ENCODE measurements around the gene RHBDD3. TPM values are rescaled to one million over a fixed set of nuclear protein-coding genes. Genes with fewer than 3 reads are reported as not detected.

The RHBDD3 gene
- total RNA-seq, 6 experiments from 2014 or later = 9.7 to 35.3 (median 14.7) TPM

GRCh38 chr22:29265305-29265704 lies 2.5 kb downstream of the RHBDD3 start:
- intact Hi-C loops (cut with DNase I) = no loop called here
- peaks cover 0 to 14% (median 5%) of the 10 kb centered on the region in 4 donors for H3K4me1 ChIP-seq
- H3K36me3 ChIP-seq = peaks cover 0 to 10% (median 7%) of the 10 kb centered on the region in 4 donors
- no peak overlapping the region for H3K4me3 ChIP-seq
- DNase-seq (no peak), ATAC-seq (no peak)
- 100% methylated on average over 2 of the region's 7 CpGs for WGBS (ENCODE audit: insufficient coverage, low coverage, low lambda C conversion rate, missing lambda C conversion rate)
- no peaks in the 10 kb centered on the region for H3K9me3 ChIP-seq
- TF ChIP-seq POLR2A (IDR thresholded peaks at IDR 0.05) (no peak), CTCF (IDR thresholded peaks at IDR 0.05) (no peak)
- H3K27me3 ChIP-seq = no peaks in the 10 kb centered on the region
- no peak overlapping the region for H3K27ac ChIP-seq

- Histone ChIP-seq H3K4me1 (peaks cover 0 to 11% (median 4%) of the 10 kb centered on the region in 4 donors), H3K27ac (no peak overlapping the region), H3K27me3 (no peaks in the 10 kb centered on the region), H3K4me3 (no peak overlapping the region), H3K36me3 (peaks cover 0 to 10% (median 7%) of the 10 kb centered on the region in 4 donors), H3K9me3 (no peaks in the 10 kb centered on the region)
- no peak for ATAC-seq
- TF ChIP-seq CTCF (IDR thresholded peaks at IDR 0.05) (no peak), POLR2A (IDR thresholded peaks at IDR 0.05) (no peak)
- intact Hi-C loops (cut with DNase I) = no loop called here
- 80% methylated on average over 2 of the region's 14 CpGs for whole genome bisulfite sequencing (ENCODE audit: insufficient coverage, low coverage, low lambda C conversion rate, missing lambda C conversion rate)
- no peak for DNase-seq
Measured at GRCh38 chr22:29263791-29264276, 3.9 kb downstream of the RHBDD3 start.

- 60% methylated on average over 1 of the region's 17 CpGs for WGBS (ENCODE audit: insufficient coverage, low coverage, low lambda C conversion rate, missing lambda C conversion rate)
- ATAC-seq (peak in 2 of 4 donors; percentile 4 to 5), DNase-seq (peak in 1 of 3 donors; percentile 55)
- TF ChIP-seq CTCF (IDR thresholded peaks at IDR 0.05) = no peak
- no peak for TF ChIP-seq POLR2A (IDR thresholded peaks at IDR 0.05)
- Histone ChIP-seq H3K4me1 (no peaks in the 10 kb centered on the region), H3K36me3 (peaks cover 0 to 10% (median 7%) of the 10 kb centered on the region in 4 donors), H3K4me3 (no peak overlapping the region), H3K9me3 (no peaks in the 10 kb centered on the region), H3K27ac (no peak overlapping the region), H3K27me3 (no peaks in the 10 kb centered on the region)
- intact Hi-C loops (cut with DNase I) = no loop called here
Measured at GRCh38 chr22:29260601-29261315, 7.0 kb downstream of the RHBDD3 start.

GRCh38 chr22:29260031-29260560 lies 7.7 kb downstream of the RHBDD3 start:
- intact Hi-C loops (cut with DNase I) = no loop called here
- H3K4me3 ChIP-seq = no peak overlapping the region
- H3K36me3 ChIP-seq = peaks cover 0 to 5% (median 3%) of the 10 kb centered on the region in 4 donors
- H3K9me3 ChIP-seq = no peaks in the 10 kb centered on the region
- no peak for TF ChIP-seq CTCF (IDR thresholded peaks at IDR 0.05)
- TF ChIP-seq POLR2A (IDR thresholded peaks at IDR 0.05) = no peak
- WGBS (ENCODE audit: insufficient coverage, low coverage, low lambda C conversion rate, missing lambda C conversion rate) = no CpG with 5 or more reads among the region's 13 CpGs
- ATAC-seq (peak in 2 of 4 donors; percentile 3 to 10), DNase-seq (peak in 1 of 3 donors; percentile 51)
- H3K27me3 ChIP-seq = no peaks in the 10 kb centered on the region
- no peaks in the 10 kb centered on the region for H3K4me1 ChIP-seq
- no peak overlapping the region for H3K27ac ChIP-seq
